Lung (tissue), 12 donors: ENCODE measurements around the gene ECSCR. TPM values are rescaled to one million over a fixed set of nuclear protein-coding genes. Genes with fewer than 3 reads are reported as not detected.
A peak's percentile ranks its signal among the peaks of the same experiment; 100 is the strongest.

Experiments used
- ATAC-seq: fragments of 200-7000 bp; cut with Tn5 transposase; one replicate; pipeline ENCODE4 v1.9.1; 2020; ENCODE audit warnings: moderate number of reproducible peaks; ENCODE audit not compliant: insufficient read depth, low FRiP score
- DNase-seq, 3 donors: peaks; one replicate each; pipeline ENCODE4 v3.0.0-alpha.2; 2013 to 2017
- H3K27ac ChIP-seq, 2 donors: one replicate each; pipeline ENCODE4 v1.5.1; 2013; ENCODE audit warnings: mild to moderate bottlenecking in 2 of 2, moderate library complexity in 2 of 2, control low read depth in 1 of 2, inconsistent platforms in 1 of 2, low read depth in 1 of 2, low read length in 1 of 2
- H3K27me3 ChIP-seq, 3 donors: one replicate each; pipeline ENCODE4 v1.5.1; 2013; ENCODE audit warnings: low read length in 2 of 3; ENCODE audit not compliant: control insufficient read depth in 3 of 3, insufficient read depth in 3 of 3
- H3K36me3 ChIP-seq, 4 donors: one replicate each; pipeline ENCODE4 v1.5.1; 2013; ENCODE audit warnings: low read length in 4 of 4, mild to moderate bottlenecking in 1 of 4, moderate library complexity in 1 of 4; ENCODE audit not compliant: control insufficient read depth in 4 of 4, insufficient read depth in 4 of 4
- H3K4me1 ChIP-seq, 5 donors: one replicate each; pipeline ENCODE4 v1.5.1; 2013; ENCODE audit warnings: low read length in 5 of 5, mild to moderate bottlenecking in 2 of 5, moderate library complexity in 1 of 5; ENCODE audit not compliant: control insufficient read depth in 5 of 5, insufficient read depth in 5 of 5
- H3K4me3 ChIP-seq: one replicate; pipeline ENCODE4 v1.5.1; 2013; ENCODE audit warnings: mild to moderate bottlenecking, control low read depth, moderate library complexity
- H3K9ac ChIP-seq, 2 donors: one replicate each; pipeline ENCODE4 v1.5.1; 2013; ENCODE audit warnings: low read length in 2 of 2, control low read depth in 1 of 2; ENCODE audit not compliant: insufficient read depth in 1 of 2
- H3K9me3 ChIP-seq, 4 donors: one replicate each; pipeline ENCODE4 v1.5.1; 2013; ENCODE audit warnings: low read length in 3 of 4, mild to moderate bottlenecking in 1 of 4, moderate library complexity in 1 of 4; ENCODE audit not compliant: control insufficient read depth in 4 of 4, insufficient read depth in 3 of 4
- WGBS, 2 donors: extraction: QIAGEN DNeasy Blood & Tissue Kit; methylation state at CpG; one replicate each; pipeline ENCODE4 v1.1.7; 2013; 5-methylcytosine and 5-hydroxymethylcytosine counted together
- polyA plus RNA-seq, 2 donors: library from polyadenylated mRNA; stranded (reverse); fragments of 200-250 nt; gene quantifications; one replicate each; pipeline ENCODE4 v1.2.1, GENCODE V29; 2013
- total RNA-seq, 2 donors: library from RNA; depleted of rRNA in 1 of 2; stranded (reverse); fragments of >200 nt in 1 of 2; gene quantifications; one replicate each; pipeline ENCODE4 v1.2.1, GENCODE V29; 2014 to 2021
- TF ChIP-seq, protein P1 (sequence below): IDR thresholded peaks from 2 replicates; pipeline ENCODE4 v1.5.1; 2012; ENCODE audit warnings: mild to moderate bottlenecking; ENCODE audit errors: control extremely low read depth, extremely low read depth
- donor health status: control.
- donor health status: control.
- donor health status: Bipolar disorder and iron deficiency.
- donor health status: healthy.
- donor health status: DM: yes; HTN: yes; CAD: no.

The ECSCR gene
- total and polyA plus RNA-seq, 4 donors, result 24.6 to 55.7 (median 46.5) TPM

DNA sequence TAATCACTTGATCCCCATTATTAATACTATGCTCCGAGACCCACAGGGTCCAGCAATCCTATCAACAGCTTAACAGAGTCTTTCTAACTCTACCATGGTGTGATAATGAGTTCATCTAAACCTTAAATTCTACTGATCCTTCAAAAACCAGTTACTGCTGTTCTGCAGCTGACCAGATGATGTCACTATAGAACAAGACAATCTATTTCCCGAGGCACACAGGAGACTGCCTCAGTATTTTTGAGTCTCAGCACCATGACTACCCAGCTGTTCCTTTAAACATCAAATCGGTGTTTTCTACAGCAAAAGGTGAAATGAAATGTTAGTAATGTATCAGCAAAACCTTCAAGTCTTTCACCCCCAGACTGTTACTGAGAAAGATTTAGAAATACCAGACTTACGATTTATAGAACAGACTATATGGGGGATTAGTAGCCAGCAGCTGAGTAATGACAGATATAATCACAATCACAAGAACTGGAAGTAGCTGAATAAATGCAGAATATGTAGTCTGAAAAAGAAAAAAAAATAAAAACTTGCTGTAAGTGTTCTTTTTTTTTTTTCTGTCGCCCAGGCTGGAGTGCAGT, 40.1 kb downstream of the ECSCR start:
- Histone ChIP-seq H3K9ac (no peak overlapping the region), H3K36me3 (peaks cover 11 to 44% (median 19%) of the 10 kb centered on the region in 4 donors), H3K4me3 (no peak overlapping the region), H3K4me1 (peaks cover 0 to 5% (median 0%) of the 10 kb centered on the region in 5 donors), H3K27me3 (no peaks in the 10 kb centered on the region), H3K9me3 (no peaks in the 10 kb centered on the region), H3K27ac (no peak overlapping the region)
- peak; percentile 66 for ATAC-seq
- peak; percentile 55 to 84 (median 83) for DNase-seq
- TF ChIP-seq, protein P1, sequence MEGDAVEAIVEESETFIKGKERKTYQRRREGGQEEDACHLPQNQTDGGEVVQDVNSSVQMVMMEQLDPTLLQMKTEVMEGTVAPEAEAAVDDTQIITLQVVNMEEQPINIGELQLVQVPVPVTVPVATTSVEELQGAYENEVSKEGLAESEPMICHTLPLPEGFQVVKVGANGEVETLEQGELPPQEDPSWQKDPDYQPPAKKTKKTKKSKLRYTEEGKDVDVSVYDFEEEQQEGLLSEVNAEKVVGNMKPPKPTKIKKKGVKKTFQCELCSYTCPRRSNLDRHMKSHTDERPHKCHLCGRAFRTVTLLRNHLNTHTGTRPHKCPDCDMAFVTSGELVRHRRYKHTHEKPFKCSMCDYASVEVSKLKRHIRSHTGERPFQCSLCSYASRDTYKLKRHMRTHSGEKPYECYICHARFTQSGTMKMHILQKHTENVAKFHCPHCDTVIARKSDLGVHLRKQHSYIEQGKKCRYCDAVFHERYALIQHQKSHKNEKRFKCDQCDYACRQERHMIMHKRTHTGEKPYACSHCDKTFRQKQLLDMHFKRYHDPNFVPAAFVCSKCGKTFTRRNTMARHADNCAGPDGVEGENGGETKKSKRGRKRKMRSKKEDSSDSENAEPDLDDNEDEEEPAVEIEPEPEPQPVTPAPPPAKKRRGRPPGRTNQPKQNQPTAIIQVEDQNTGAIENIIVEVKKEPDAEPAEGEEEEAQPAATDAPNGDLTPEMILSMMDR, result peak; percentile 82
- WGBS, 2 donors, result 44 to 46% methylated on average over 5 of the region's 5 CpGs

DNA sequence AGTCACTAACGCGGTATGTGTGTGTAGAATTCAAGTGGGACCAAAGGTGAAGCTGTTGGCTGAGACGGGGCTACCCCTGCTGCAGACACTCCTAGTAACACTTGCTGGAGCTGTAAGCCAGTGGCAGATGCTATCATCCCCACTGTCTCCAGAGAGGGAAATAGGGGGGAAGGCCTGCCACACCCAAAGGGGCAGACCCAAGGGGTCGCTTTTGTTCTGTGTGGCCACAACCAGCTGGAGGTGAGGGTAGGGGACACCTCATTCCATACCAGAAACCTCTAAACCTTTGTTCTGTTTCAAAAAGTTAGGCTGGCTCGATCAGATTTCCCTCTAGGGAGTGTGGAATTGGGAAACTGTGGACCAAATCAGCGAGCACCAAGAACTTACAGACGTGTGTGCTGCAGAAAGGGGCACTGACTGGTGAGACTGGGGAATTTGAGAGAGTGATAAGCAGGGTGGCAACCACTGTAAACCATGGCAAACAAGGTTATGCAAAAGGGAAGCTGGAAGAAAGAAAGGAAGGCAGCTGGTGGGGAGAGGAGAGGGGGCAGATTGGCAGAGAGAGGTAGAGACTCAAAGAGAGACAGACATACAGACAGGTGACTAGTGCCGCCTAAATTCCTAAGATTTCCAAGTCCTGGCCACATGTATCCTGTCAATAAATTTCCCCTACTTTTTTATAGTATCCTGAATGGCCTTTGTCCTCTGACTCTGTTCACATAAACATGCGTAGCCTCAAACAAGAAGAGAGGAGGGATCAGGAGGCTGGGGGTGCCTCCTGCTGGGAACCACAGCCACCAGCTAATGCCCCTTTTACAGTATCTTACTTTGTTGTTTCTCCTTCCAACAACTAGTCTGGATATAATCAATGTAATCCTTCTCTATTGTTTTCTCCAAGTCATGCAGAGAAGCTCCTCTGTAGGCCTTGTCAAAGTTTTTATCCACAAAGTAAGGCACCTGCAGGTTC, 43.0 kb downstream of the ECSCR start:
- H3K9me3 ChIP-seq, result no peaks in the 10 kb centered on the region
- H3K9ac ChIP-seq, result no peak overlapping the region
- peak overlapping the region in 1 of 2 donors; percentile 90 for H3K27ac ChIP-seq

GRCh38 chr5:139418793-139419192, 43.8 kb downstream of the ECSCR start:
- 86 to 96% methylated on average over 1 of the region's 1 CpG for WGBS, 2 donors
- no peak for ATAC-seq

More for the DNA sequence above, 43.0 kb downstream of the ECSCR start:
- DNase-seq (no peak), ATAC-seq (no peak)
- WGBS, 2 donors, result 72 to 82% methylated on average over 9 of the region's 9 CpGs
- Histone ChIP-seq H3K4me1 (peaks cover 0 to 11% (median 3%) of the 10 kb centered on the region in 5 donors), H3K4me3 (no peak overlapping the region), H3K36me3 (peaks cover 6 to 34% (median 11%) of the 10 kb centered on the region in 4 donors), H3K27me3 (no peaks in the 10 kb centered on the region)
- TF ChIP-seq, protein P1, result no peak

More at GRCh38 chr5:139418793-139419192, 43.8 kb downstream of the ECSCR start:
- TF ChIP-seq, protein P1, result no peak
- Histone ChIP-seq H3K36me3 (peaks cover 6 to 34% (median 11%) of the 10 kb centered on the region in 4 donors), H3K4me1 (peaks cover 0 to 11% (median 3%) of the 10 kb centered on the region in 5 donors), H3K9me3 (no peaks in the 10 kb centered on the region), H3K27me3 (no peaks in the 10 kb centered on the region), H3K4me3 (no peak overlapping the region), H3K27ac (peak overlapping the region in 1 of 2 donors; percentile 90), H3K9ac (no peak overlapping the region)
- no peak for DNase-seq
